GM12878 (cell line): ENCODE data around the gene PI4K2A. TPM values are rescaled to one million over a fixed set of nuclear protein-coding genes. Genes with fewer than 3 reads are reported as not detected.

Source experiments
- ATAC-seq: fragments of 200-7000 bp; cut with Tn5 transposase; 3 replicates; pipeline ENCODE4 v1.9.1; 2020; ENCODE audit warnings: mild to moderate bottlenecking, moderate library complexity
- BruUV-seq: library from RNA; stranded (reverse); fragments of 400-500 nt; replicated peaks from 2 replicates; lab custom pipeline; 2021; lab: Mats Ljungman, UMichigan
- CTCF ChIA-PET: fragments of 300-600 bp; sonication (Branson Sonifier 250); formaldehyde crosslinking; extraction: SDS; loops from one replicate; lab custom pipeline; 2021; ENCODE audit warnings: inconsistent platforms; lab: Yijun Ruan, JAX
- POLR2A ChIA-PET: fragments of 350-600 bp; formaldehyde crosslinking; extraction: SDS; loops from one replicate; lab custom pipeline; 2021; ENCODE audit warnings: inconsistent platforms; lab: Charles Lee
- RAD21 ChIA-PET: fragments of 300-600 bp; sonication (Branson Sonifier 250); formaldehyde crosslinking; loops from one replicate; lab custom pipeline; 2023; ENCODE audit warnings: antibody characterized with exemption; ENCODE audit not compliant: unreplicated experiment; lab: Charles Lee
- SMC1A ChIA-PET: fragments of 300-600 bp; sonication (Branson Sonifier 250); formaldehyde crosslinking; loops from one replicate; lab custom pipeline; 2023; ENCODE audit not compliant: unreplicated experiment, uncharacterized antibody; lab: Charles Lee
- DNase-seq: peaks from one replicate; pipeline ENCODE4 v3.0.0-alpha.2; 2011; ENCODE audit warnings: low read depth, low spot score
- FAIRE-seq: peaks from 3 replicates; lab custom pipeline; 2011; peaks lifted over from hg19 to GRCh38; lab: Jason Lieb, UNC
- H2AFZ ChIP-seq: 2 replicates; pipeline ENCODE4 v1.6.0; 2011; ENCODE audit warnings: low read depth, low read length, control low read depth; ENCODE audit not compliant: control insufficient read depth
- H3K27ac ChIP-seq: 2 replicates; pipeline ENCODE4 v1.5.1; 2011; ENCODE audit warnings: control low read depth; ENCODE audit not compliant: control insufficient read depth, insufficient read depth
- H3K27me3 ChIP-seq, 2 experiments: replicated peaks in 1 of 2; 2 replicates each; pipeline versions ENCODE4 v1.6.0 to v1.6.1; 2011; ENCODE audit warnings: low read length in 1 of 2; ENCODE audit not compliant: control insufficient read depth in 2 of 2, insufficient read depth in 2 of 2
- H3K36me3 ChIP-seq, 2 experiments: 2 replicates each; pipeline ENCODE4 v1.5.1; 2011; ENCODE audit warnings: low read length in 1 of 2; ENCODE audit not compliant: control insufficient read depth in 2 of 2, insufficient read depth in 2 of 2
- H3K4me1 ChIP-seq: 2 replicates; pipeline ENCODE4 v1.6.1; 2011; ENCODE audit warnings: mild to moderate bottlenecking, low read length, moderate library complexity, mixed read lengths; ENCODE audit not compliant: control insufficient read depth, insufficient read depth
- H3K4me2 ChIP-seq: 2 replicates; pipeline ENCODE4 v1.6.0; 2011; ENCODE audit warnings: control low read depth; ENCODE audit not compliant: control insufficient read depth, insufficient read depth
- H3K4me3 ChIP-seq: fragments of 200-600 bp; sonication (generic); 2 replicates; pipeline ENCODE4 v1.5.1; 2016
- H3K79me2 ChIP-seq: 2 replicates; pipeline ENCODE4 v1.6.0; 2011; ENCODE audit warnings: low read length; ENCODE audit not compliant: control insufficient read depth, insufficient read depth
- H3K9ac ChIP-seq: 2 replicates; pipeline ENCODE4 v1.8.0; 2011; ENCODE audit warnings: low read length, control low read depth, mixed read lengths; ENCODE audit not compliant: control insufficient read depth, insufficient read depth
- H3K9me3 ChIP-seq: replicated peaks from 3 replicates; pipeline ENCODE4 v1.5.1; 2011; ENCODE audit warnings: mild to moderate bottlenecking, low read length; ENCODE audit not compliant: control insufficient read depth, insufficient read depth
- H4K20me1 ChIP-seq: 2 replicates; pipeline ENCODE4 v1.6.0; 2011; ENCODE audit not compliant: control insufficient read depth, insufficient read depth
- CHD1 ChIP-seq: IDR thresholded peaks from 2 replicates; pipeline ENCODE4 v1.6.1; 2012; ENCODE audit warnings: low read depth, low read length, improper control_type of control experiment
- EED ChIP-seq: sonication (generic); IDR thresholded peaks from 2 replicates; pipeline ENCODE4 v1.6.1; 2016; ENCODE audit warnings: antibody characterized with exemption, low read depth
- GABPA ChIP-seq: IDR thresholded peaks from 2 replicates; pipeline ENCODE4 v1.6.1; 2014; ENCODE audit warnings: antibody characterized with exemption, low read depth, mild to moderate bottlenecking, inconsistent platforms
- KAT2A ChIP-seq: conservative IDR thresholded peaks from 2 replicates; pipeline ENCODE4 v1.6.1; 2011; ENCODE audit warnings: low read depth, low read length; ENCODE audit not compliant: control insufficient read depth
- MTA3 ChIP-seq: IDR thresholded peaks from 2 replicates; pipeline ENCODE4 v1.6.1; 2012; ENCODE audit warnings: low read length, inconsistent platforms, borderline replicate concordance
- NRF1 ChIP-seq: conservative IDR thresholded peaks from 2 replicates; pipeline ENCODE4 v1.6.1; 2011; ENCODE audit warnings: mild to moderate bottlenecking, low read depth, low read length, improper control_type of control experiment
- RUNX3 ChIP-seq: IDR thresholded peaks from 2 replicates; pipeline ENCODE4 v1.6.1; 2012; ENCODE audit warnings: low read length, inconsistent platforms
- ZNF24 ChIP-seq: fragments of 450-650 bp; IDR thresholded peaks from 2 replicates; pipeline ENCODE4 v1.6.1; 2017; ENCODE audit warnings: antibody characterized with exemption, mild to moderate bottlenecking
- WGBS: methylation state at CpG from one replicate; pipeline ENCODE4 v1.1.6; 2016; ENCODE audit warnings: low lambda C conversion rate; ENCODE audit not compliant: insufficient replicate concordance, insufficient coverage; ENCODE audit errors: missing lambda C conversion rate; 5-methylcytosine and 5-hydroxymethylcytosine counted together
- in situ Hi-C: fragments of 300-500 bp; cut with MboI; formaldehyde crosslinking; loops from 9 replicates; pipeline ENCODE4 v1.14.3; 2018; ENCODE audit warnings: mixed read lengths
- intact Hi-C: fragments of 100-400 bp; cut with micrococcal nuclease; formaldehyde crosslinking; loops from one replicate; pipeline ENCODE4 v1.14.2; 2022; ENCODE audit not compliant: unreplicated experiment
- polyA plus RNA-seq, 11 experiments: library from polyadenylated mRNA; depleted of rRNA in 4 of 11; unstranded in 6 of 11; stranded (reverse) in 5 of 11; fragments of >200 nt; fragmentation: Nextera tagmentation in 4 of 11; fragmentation: Illumina TruSeq in 1 of 11; extraction: Ambion mirVana in 4 of 11; extraction: Trizol in 1 of 11; gene quantifications; 1 replicate in 1 of 11; 2 replicates in 10 of 11; pipeline versions ENCODE4 v1.2.1 to v1.2.3, GENCODE V29; 2011 to 2016; ENCODE audit warnings: inconsistent platforms in 2 of 11, missing spikeins in 2 of 11, low read depth in 1 of 11
- total RNA-seq, 4 experiments: library from RNA; depleted of rRNA in 3 of 4; stranded (reverse); fragments of >200 nt in 3 of 4; fragmentation: Illumina TruSeq in 1 of 4; extraction: Trizol in 1 of 4; gene quantifications; 2 replicates each; pipeline versions ENCODE4 v1.2.1 to v1.2.3, GENCODE V29; 2013 to 2021
- TF ChIP-seq, protein P1 (sequence below): fragments of 450-650 bp; IDR thresholded peaks from 2 replicates; pipeline ENCODE4 v1.6.1; 2017; ENCODE audit warnings: borderline replicate concordance
- TF ChIP-seq, protein P2 (sequence below): fragments of 450-650 bp; IDR thresholded peaks from 2 replicates; pipeline ENCODE4 v1.6.1; 2018; ENCODE audit warnings: mild to moderate bottlenecking, low read depth, moderate library complexity; ENCODE audit not compliant: partially characterized antibody
- TF ChIP-seq, protein P3 (sequence below): fragments of 450-650 bp; IDR thresholded peaks from 2 replicates; pipeline ENCODE4 v1.6.1; 2016; ENCODE audit warnings: mild to moderate bottlenecking

PI4K2A gene
- total and polyA plus RNA-seq, 10 of the 15 experiments (the other 5 are each of a cell fraction or from before 2014, with no cell fraction given): 1.5 to 14.5 (median 10.0) TPM

DNA sequence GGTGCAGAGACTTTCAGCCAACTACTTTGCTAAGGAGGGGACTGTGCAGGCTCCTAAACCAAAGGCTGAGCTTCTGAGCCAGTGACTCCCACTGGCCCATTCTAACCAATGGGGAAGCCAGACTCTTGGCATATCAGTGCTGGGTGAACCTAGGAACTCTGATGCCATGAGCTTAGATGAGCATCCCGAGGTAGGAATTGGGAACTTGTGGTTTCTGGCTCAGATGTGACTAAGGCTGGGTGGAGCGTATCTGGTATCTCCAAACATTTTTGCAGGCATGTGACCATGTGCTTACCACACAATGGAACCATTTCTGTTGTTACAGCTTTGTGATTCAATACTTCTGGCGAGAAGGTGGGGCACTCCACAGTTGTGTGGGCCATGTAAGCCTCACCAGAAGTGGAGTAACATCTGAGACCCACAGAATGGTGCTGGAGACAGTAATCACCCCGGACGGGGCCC, 49.1 kb downstream of the PI4K2A start:
- DNase-seq: no peak
- Histone ChIP-seq H3K9ac (no peak overlapping the region), H4K20me1 (no peaks in the 10 kb centered on the region), H2AFZ (no peak overlapping the region), H3K79me2 (no peaks in the 10 kb centered on the region), H3K4me3 (no peak overlapping the region), H3K4me2 (no peak overlapping the region), H3K4me1 (peaks cover 18% of the 10 kb centered on the region), H3K27ac (no peak overlapping the region), H3K36me3 (no peaks in the 10 kb centered on the region), H3K9me3 (no peaks in the 10 kb centered on the region), H3K27me3 (no peaks in the 10 kb centered on the region; a peak in 1 of 4 replicates)
- WGBS: 53% methylated on average over 5 of the region's 5 CpGs
- no peak for TF ChIP-seq ZNF24
- TF ChIP-seq EED: no peak
- TF ChIP-seq CHD1: no peak
- in situ Hi-C loops (no loop called here), intact Hi-C loops (no loop called here)
- FAIRE-seq: no peak
- no peak for ATAC-seq
- ChIA-PET CTCF (interaction anchor here (0.8 to 11.3 kb wide), 3 partner anchors 12 to 49 kb away, joined by 3 to 115 read pairs (median 3); partner anchors contain the start of gene PI4K2A), POLR2A (no interaction called here), RAD21 (no interaction called here), SMC1A (no interaction called here)
- BruUV-seq: no TSS peak

DNA sequence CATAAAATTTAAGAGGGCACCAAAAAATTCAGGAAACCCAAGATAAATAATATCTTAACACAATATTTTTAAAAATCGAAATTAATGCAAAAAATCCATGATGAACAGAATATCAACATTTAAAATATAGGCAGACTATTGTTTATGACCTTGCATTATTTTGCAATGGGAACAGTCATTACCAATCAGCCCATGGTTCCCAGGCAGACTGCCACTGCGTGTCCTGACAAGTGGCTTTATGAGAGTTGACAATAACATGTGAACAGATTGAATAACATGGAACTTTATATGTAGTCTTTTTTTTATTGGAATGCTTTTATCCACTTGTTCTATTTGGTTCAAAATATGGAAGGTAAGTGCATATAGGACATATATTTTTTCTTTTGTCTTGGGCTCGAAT, 49.7 kb downstream of the PI4K2A start:
- CTCF ChIA-PET: interaction anchor here (11.3 kb wide), 1 partner anchor 14 kb away, joined by 115 read pairs; no protein-coding TSS in a partner anchor
- WGBS: 52% methylated on average over 3 of the region's 3 CpGs

More for the DNA sequence above, 49.7 kb downstream of the PI4K2A start:
- FAIRE-seq (no peak), DNase-seq (no peak), ATAC-seq (no peak)
- in situ Hi-C loops: no loop called here
- Histone ChIP-seq H3K4me3 (no peak overlapping the region), H3K9me3 (no peaks in the 10 kb centered on the region), H3K79me2 (no peaks in the 10 kb centered on the region), H3K4me2 (no peak overlapping the region), H3K36me3 (no peaks in the 10 kb centered on the region), H3K4me1 (peaks cover 14% of the 10 kb centered on the region), H3K27ac (no peak overlapping the region), H2AFZ (no peak overlapping the region), H3K9ac (no peak overlapping the region), H4K20me1 (no peaks in the 10 kb centered on the region), H3K27me3 (no peaks in the 10 kb centered on the region; a peak in 1 of 4 replicates)
- intact Hi-C loops: no loop called here
- ChIA-PET RAD21 (no interaction called here), POLR2A (no interaction called here), SMC1A (no interaction called here)
- TF ChIP-seq, protein P1, sequence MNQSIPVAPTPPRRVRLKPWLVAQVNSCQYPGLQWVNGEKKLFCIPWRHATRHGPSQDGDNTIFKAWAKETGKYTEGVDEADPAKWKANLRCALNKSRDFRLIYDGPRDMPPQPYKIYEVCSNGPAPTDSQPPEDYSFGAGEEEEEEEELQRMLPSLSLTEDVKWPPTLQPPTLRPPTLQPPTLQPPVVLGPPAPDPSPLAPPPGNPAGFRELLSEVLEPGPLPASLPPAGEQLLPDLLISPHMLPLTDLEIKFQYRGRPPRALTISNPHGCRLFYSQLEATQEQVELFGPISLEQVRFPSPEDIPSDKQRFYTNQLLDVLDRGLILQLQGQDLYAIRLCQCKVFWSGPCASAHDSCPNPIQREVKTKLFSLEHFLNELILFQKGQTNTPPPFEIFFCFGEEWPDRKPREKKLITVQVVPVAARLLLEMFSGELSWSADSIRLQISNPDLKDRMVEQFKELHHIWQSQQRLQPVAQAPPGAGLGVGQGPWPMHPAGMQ: no peak
- TF ChIP-seq, protein P2, sequence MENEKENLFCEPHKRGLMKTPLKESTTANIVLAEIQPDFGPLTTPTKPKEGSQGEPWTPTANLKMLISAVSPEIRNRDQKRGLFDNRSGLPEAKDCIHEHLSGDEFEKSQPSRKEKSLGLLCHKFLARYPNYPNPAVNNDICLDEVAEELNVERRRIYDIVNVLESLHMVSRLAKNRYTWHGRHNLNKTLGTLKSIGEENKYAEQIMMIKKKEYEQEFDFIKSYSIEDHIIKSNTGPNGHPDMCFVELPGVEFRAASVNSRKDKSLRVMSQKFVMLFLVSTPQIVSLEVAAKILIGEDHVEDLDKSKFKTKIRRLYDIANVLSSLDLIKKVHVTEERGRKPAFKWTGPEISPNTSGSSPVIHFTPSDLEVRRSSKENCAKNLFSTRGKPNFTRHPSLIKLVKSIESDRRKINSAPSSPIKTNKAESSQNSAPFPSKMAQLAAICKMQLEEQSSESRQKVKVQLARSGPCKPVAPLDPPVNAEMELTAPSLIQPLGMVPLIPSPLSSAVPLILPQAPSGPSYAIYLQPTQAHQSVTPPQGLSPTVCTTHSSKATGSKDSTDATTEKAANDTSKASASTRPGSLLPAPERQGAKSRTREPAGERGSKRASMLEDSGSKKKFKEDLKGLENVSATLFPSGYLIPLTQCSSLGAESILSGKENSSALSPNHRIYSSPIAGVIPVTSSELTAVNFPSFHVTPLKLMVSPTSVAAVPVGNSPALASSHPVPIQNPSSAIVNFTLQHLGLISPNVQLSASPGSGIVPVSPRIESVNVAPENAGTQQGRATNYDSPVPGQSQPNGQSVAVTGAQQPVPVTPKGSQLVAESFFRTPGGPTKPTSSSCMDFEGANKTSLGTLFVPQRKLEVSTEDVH: no peak
- TF ChIP-seq KAT2A (no peak), RUNX3 (no peak), NRF1 (no peak), GABPA (no peak), MTA3 (no peak)
- TF ChIP-seq, protein P3, sequence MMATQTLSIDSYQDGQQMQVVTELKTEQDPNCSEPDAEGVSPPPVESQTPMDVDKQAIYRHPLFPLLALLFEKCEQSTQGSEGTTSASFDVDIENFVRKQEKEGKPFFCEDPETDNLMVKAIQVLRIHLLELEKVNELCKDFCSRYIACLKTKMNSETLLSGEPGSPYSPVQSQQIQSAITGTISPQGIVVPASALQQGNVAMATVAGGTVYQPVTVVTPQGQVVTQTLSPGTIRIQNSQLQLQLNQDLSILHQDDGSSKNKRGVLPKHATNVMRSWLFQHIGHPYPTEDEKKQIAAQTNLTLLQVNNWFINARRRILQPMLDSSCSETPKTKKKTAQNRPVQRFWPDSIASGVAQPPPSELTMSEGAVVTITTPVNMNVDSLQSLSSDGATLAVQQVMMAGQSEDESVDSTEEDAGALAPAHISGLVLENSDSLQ: no peak
- BruUV-seq: no TSS peak
